ENCODE results near the gene TICAM2.
A peak's percentile ranks its signal among the peaks of the same experiment; 100 is the strongest.

The TICAM2 gene

DNA sequence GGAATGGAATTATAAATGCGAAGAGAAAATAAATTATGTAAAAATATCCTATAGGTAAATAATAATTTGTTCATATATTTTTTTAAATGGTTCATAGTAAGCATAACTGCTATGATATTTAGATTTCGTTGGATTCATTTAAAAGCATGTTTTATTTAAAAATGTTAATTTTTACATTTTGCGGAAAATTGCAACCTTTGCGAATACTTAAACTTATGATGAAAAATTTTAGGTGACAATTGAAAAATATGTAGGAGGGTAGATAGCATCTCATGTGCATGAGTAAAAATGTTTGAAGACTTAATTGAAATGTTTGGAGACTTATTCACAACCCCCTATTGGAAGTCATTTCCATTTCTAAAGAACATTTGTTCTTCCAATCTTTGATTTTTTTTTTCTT, 53.6 kb downstream of the TICAM2 start:
- intact Hi-C loops (cut with micrococcal nuclease): loop anchor here (10.0 kb wide), 1 partner anchor 94 kb away; no protein-coding TSS in a partner anchor
- peaks cover 1% of the 10 kb centered on the region for H3K27me3 Mint-ChIP-seq
- H3K9me3 Mint-ChIP-seq: no peaks in the 10 kb centered on the region
- peaks cover 12% of the 10 kb centered on the region for H3K4me1 Mint-ChIP-seq (ENCODE audit: low read depth)
- H3K27ac Mint-ChIP-seq: no peak overlapping the region
- H3K4me3 Mint-ChIP-seq: no peak overlapping the region
- peaks cover 18% of the 10 kb centered on the region for H3K36me3 Mint-ChIP-seq (ENCODE audit: low read depth)

GRCh38 chr5:115545351-115545882, 56.9 kb downstream of the TICAM2 start:
- H3K27ac Mint-ChIP-seq: peak overlapping the region; percentile 99
- H3K36me3 Mint-ChIP-seq (ENCODE audit: low read depth): peaks cover 44% of the 10 kb centered on the region
- H3K4me3 Mint-ChIP-seq: no peak overlapping the region
- peaks cover 1% of the 10 kb centered on the region for H3K27me3 Mint-ChIP-seq
- peaks cover 9% of the 10 kb centered on the region for H3K4me1 Mint-ChIP-seq (ENCODE audit: low read depth)
- no peaks in the 10 kb centered on the region for H3K9me3 Mint-ChIP-seq
- intact Hi-C loops (cut with micrococcal nuclease): loop anchor here (2.0 to 10.0 kb wide), 3 partner anchors 81 to 295 kb away; partner anchors contain the start of genes AP3S1, ATG12 and TMED7

DNA sequence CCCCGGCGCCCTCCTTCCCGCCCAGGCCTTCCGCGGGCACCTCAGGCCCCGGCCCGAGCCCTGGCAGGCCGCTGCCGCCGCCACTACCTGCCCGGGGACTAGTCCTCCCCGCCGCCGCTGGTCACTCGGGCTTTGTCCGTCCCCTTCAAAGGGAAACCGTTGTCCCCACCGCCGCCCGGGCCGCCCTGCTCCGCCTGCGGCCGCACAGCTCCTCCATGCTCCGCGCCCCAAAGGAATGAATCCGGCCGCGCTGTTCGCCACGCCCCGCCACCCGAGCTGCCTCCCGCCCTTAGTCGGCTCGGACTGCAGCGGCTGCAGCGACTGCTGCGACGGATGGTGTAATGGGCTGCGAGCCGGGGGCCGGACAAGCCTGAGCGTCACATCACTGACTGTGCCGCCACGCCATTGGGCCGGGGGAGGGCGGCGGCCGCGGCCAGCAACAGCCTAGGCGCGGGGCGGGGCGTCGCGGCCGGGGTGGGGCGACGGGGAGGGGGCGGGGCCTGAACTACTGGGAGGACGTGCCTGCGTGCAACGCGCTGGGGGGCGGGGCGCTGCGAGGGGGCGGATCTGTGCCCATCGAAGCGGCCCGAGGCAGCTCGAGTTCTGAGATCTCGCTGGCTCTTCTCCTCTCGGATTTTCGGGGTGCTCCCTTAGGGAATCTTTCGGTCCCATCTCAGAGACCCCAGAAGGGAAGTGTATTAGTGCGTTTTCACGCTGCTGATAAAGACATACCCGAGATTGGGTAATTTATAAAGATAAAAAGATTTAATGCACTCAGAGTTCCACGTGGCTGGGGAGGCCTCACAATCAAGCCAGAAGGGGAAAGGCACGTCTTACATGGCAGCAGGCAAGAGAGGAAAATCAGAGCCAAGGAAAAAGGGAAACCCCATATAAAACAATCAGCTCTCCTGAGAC, 57.6 kb downstream of the TICAM2 start, which contains the start of gene FEM1C:
TSS of gene FEM1C (minus strand) at position 340 of the 915 bp plus-strand sequence. CDS start 1,282 bp downstream, outside the sequence.
- H3K27me3 Mint-ChIP-seq: peaks cover 1% of the 10 kb centered on the region
- H3K4me3 Mint-ChIP-seq: peak within 1 kb of the TSS; percentile 95
- H3K9me3 Mint-ChIP-seq: no peaks in the 10 kb centered on the region
- intact Hi-C loops (cut with micrococcal nuclease): loop anchor here (1.0 to 10.0 kb wide), 5 partner anchors 57 to 296 kb away; partner anchors contain the start of genes AP3S1, ATG12 and TMED7
- H3K4me1 Mint-ChIP-seq (ENCODE audit: low read depth): peaks cover 16% of the 10 kb centered on the region
- H3K36me3 Mint-ChIP-seq (ENCODE audit: low read depth): peaks cover 51% of the 10 kb centered on the region
- H3K27ac Mint-ChIP-seq: peak within 1 kb of the TSS; percentile 99

GRCh38 chr5:115544043-115544435, 58.2 kb downstream of the TICAM2 start:
- H3K27ac Mint-ChIP-seq: peak overlapping the region; percentile 99
- H3K36me3 Mint-ChIP-seq (ENCODE audit: low read depth): peaks cover 57% of the 10 kb centered on the region
- peaks cover 23% of the 10 kb centered on the region for H3K4me1 Mint-ChIP-seq (ENCODE audit: low read depth)
- H3K27me3 Mint-ChIP-seq: peaks cover 1% of the 10 kb centered on the region
- peak overlapping the region; percentile 95 for H3K4me3 Mint-ChIP-seq
- H3K9me3 Mint-ChIP-seq: no peaks in the 10 kb centered on the region
- intact Hi-C loops (cut with micrococcal nuclease): loop anchor here (1.0 to 10.0 kb wide), 5 partner anchors 57 to 297 kb away; partner anchors contain the start of genes AP3S1, ATG12 and TMED7

DNA sequence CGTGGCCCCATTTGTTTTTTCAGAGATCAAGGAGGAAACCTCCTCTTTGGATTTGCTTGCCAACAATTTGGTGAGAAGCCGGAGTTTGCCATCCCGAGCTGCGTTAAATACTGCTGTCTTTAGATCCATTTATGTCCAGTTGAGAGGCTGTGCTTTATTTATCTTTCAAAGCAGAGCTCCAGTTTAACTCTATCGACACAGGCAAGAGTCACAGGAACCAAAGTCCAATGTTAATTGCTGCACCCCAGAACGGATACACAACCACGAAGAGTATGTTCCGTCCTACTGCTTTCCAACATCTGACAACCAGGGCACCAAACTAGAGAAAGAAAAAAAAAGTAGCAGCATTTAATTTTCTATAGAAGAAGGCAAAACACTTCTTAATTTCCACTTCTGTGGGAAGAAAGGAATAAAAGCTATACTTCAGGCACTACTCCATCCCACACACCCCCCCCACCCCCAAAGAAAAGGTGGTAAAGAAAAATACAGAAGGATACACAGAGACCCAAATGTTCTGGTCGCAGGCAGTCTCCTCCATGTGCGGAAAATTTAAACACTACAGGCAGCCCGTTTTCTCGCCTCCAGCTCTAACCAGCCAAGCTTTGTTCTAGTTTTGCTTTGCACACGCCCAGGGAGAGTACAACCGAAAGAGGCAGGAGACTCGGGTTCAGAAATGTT, 58.8 kb downstream of the TICAM2 start:
- Mint-ChIP-seq H3K36me3 (ENCODE audit: low read depth) (peaks cover 63% of the 10 kb centered on the region), H3K27me3 (peaks cover 1% of the 10 kb centered on the region), H3K4me3 (peak overlapping the region; percentile 95), H3K4me1 (ENCODE audit: low read depth) (peaks cover 28% of the 10 kb centered on the region), H3K9me3 (no peaks in the 10 kb centered on the region), H3K27ac (peak overlapping the region; percentile 99)
- intact Hi-C loops (cut with micrococcal nuclease): loop anchor here (1.0 to 10.0 kb wide), 5 partner anchors 58 to 297 kb away; partner anchors contain the start of genes AP3S1, ATG12 and TMED7

DNA sequence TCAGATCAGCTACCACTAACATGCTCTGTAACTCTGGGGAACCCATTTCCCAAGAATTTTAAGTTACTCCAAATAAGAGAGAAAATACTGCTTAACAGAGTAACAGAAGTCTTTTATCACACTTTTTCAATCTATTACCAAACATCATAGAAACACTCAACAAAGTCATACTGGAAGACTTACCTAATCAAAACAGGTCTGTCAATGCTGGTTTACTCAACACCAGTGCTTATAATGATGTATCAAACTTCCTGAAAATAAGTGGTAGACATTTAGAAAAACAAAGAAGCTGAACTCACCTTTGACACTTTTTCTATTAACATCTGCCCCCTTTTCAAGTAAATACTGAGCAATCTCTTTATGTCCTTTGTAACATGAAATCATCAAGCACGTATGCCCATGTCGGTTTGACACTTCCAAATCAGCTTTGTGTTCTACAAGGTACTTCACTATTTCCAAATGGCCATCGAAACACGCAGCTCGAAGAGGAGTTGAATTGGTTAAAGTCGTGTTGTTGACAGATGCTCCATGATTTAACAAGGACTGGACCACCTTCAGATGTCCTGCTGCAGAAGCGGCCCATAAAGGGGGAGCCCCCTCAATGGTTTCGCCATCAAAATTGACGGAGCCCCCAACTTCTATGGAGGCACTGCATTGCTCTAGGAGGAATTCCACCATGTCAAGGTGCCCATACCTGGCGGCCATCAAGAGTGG, 59.5 kb downstream of the TICAM2 start:
- Mint-ChIP-seq H3K4me3 (peak overlapping the region; percentile 95), H3K4me1 (ENCODE audit: low read depth) (peaks cover 35% of the 10 kb centered on the region), H3K27ac (peak overlapping the region; percentile 99), H3K36me3 (ENCODE audit: low read depth) (peaks cover 70% of the 10 kb centered on the region), H3K27me3 (no peaks in the 10 kb centered on the region), H3K9me3 (no peaks in the 10 kb centered on the region)
- intact Hi-C loops (cut with micrococcal nuclease): loop anchor here (5.0 to 10.0 kb wide), 2 partner anchors 66 to 88 kb away; no protein-coding TSS in a partner anchor

DNA sequence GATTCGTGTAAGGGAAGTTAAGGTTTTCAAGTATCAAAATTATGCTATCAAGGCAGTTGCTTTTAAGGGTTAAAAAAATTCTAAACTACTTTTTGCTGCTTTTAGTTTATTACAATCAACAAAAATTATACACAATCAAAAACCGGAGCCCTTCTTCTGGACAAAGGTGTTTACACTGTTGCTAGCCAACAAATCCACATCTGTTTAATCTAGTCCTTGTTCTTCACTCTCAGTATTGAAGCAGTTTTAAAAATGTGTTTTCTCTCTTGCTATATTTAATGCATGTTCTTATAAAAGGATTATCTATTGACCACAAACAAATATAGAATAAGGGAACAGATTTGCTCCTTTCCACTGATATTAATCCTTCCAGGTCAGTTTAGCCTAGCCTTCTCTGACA, 60.2 kb downstream of the TICAM2 start:
- H3K27ac Mint-ChIP-seq: peak overlapping the region; percentile 99
- H3K27me3 Mint-ChIP-seq: no peaks in the 10 kb centered on the region
- H3K9me3 Mint-ChIP-seq: no peaks in the 10 kb centered on the region
- H3K4me1 Mint-ChIP-seq (ENCODE audit: low read depth): peaks cover 39% of the 10 kb centered on the region
- H3K36me3 Mint-ChIP-seq (ENCODE audit: low read depth): peaks cover 77% of the 10 kb centered on the region
- intact Hi-C loops (cut with micrococcal nuclease): loop anchor here (5.0 to 10.0 kb wide), 2 partner anchors 65 to 87 kb away; no protein-coding TSS in a partner anchor
- H3K4me3 Mint-ChIP-seq: peak overlapping the region; percentile 95

GRCh38 chr5:115541611-115542010, 60.7 kb downstream of the TICAM2 start:
- Mint-ChIP-seq H3K4me1 (ENCODE audit: low read depth) (peaks cover 44% of the 10 kb centered on the region), H3K9me3 (peaks cover 5% of the 10 kb centered on the region), H3K27me3 (no peaks in the 10 kb centered on the region), H3K36me3 (ENCODE audit: low read depth) (peaks cover 82% of the 10 kb centered on the region), H3K27ac (no peak overlapping the region), H3K4me3 (peak overlapping the region; percentile 95)
- intact Hi-C loops (cut with micrococcal nuclease): loop anchor here (5.0 to 10.0 kb wide), 2 partner anchors 64 to 87 kb away; no protein-coding TSS in a partner anchor

DNA sequence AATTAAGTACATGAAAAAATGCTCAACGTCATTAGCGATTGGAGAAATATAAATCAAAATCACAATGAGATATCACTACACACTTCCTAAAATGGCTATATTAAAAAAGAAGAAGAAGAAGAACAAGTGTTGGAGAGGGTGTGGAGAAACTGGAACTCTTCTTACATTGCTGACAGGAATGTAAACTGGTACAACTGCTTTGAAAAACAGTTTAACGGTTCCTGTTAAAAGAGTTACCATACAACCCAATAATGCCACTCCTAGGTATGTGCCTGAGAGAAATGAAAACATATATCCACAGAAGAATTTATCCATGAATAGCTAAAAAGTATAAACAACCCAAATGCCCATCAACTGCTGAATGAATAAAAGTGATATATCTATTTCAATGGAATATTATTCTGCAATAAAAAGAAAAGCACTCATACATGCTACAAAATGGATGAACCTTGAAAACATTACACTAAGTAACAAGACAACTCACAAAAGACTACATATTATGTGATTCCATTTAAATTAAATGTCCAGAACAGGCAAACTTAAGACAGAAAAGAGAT, 66.7 kb downstream of the TICAM2 start:
- H3K4me3 Mint-ChIP-seq: no peak overlapping the region
- H3K4me1 Mint-ChIP-seq (ENCODE audit: low read depth): peaks cover 62% of the 10 kb centered on the region
- no peaks in the 10 kb centered on the region for H3K27me3 Mint-ChIP-seq
- H3K27ac Mint-ChIP-seq: no peak overlapping the region
- peaks cover 74% of the 10 kb centered on the region for H3K36me3 Mint-ChIP-seq (ENCODE audit: low read depth)
- H3K9me3 Mint-ChIP-seq: peaks cover 22% of the 10 kb centered on the region
- intact Hi-C loops (cut with micrococcal nuclease): loop anchor here (5.0 kb wide), 1 partner anchor 47 kb away; no protein-coding TSS in a partner anchor

GRCh38 chr5:115532517-115532916, 69.8 kb downstream of the TICAM2 start:
- Mint-ChIP-seq H3K36me3 (ENCODE audit: low read depth) (peaks cover 55% of the 10 kb centered on the region), H3K27ac (no peak overlapping the region), H3K4me3 (no peak overlapping the region)

DNA sequence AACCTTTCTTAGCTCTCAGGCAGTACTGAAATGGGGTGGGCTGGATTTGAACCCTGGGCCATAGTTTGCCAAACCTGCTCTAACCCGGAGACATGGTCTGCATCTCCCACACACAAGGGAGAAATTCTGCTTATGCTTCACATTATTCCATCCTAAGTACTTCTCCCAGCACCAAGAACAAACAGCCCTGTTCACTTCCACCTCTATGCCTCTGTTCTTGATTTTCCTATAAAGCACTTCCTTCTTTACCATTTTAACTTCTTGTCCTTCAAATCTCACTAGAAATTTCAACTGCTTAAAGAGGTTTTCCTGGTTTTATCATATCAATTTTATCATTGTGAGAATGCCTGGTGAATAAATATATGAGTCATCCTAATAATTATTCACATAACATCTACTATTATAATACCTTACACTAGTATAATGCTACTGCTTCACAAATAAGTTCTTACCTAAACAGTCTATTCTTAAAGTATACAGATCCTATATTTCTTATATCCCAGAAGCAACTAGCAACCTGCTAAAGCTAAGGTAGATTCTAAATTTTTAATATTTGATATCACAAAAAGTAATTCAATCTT, 70.4 kb downstream of the TICAM2 start:
- intact Hi-C loops (cut with micrococcal nuclease): no loop called here
- Mint-ChIP-seq H3K4me3 (no peak overlapping the region), H3K36me3 (ENCODE audit: low read depth) (peaks cover 51% of the 10 kb centered on the region), H3K4me1 (ENCODE audit: low read depth) (peaks cover 42% of the 10 kb centered on the region), H3K27ac (peak overlapping the region; percentile 20), H3K9me3 (peaks cover 20% of the 10 kb centered on the region), H3K27me3 (no peaks in the 10 kb centered on the region)

More at GRCh38 chr5:115532517-115532916, 69.8 kb downstream of the TICAM2 start:
- Mint-ChIP-seq H3K9me3 (peaks cover 22% of the 10 kb centered on the region), H3K4me1 (ENCODE audit: low read depth) (peaks cover 48% of the 10 kb centered on the region), H3K27me3 (no peaks in the 10 kb centered on the region)
- intact Hi-C loops (cut with micrococcal nuclease): no loop called here

DNA sequence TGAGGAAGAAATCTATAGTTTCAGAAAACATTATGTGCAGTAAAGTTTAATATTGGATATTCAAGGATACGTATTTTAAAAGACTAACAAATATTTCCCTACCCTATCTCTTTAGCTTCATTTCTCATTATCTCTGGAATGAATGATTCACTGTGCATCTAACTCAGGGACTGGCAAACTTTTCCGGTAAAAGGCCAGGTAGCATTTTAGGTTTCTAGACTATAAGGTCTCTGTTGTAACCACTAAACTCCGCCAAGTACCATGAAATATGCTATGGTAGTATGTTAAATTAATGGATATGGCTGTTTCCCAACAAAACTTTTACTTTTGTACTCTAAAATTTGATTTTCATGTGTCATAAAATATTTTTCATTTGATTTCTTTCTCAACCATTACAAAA, 70.9 kb downstream of the TICAM2 start:
- Mint-ChIP-seq H3K27me3 (no peaks in the 10 kb centered on the region), H3K9me3 (peaks cover 15% of the 10 kb centered on the region), H3K36me3 (ENCODE audit: low read depth) (peaks cover 51% of the 10 kb centered on the region), H3K4me1 (ENCODE audit: low read depth) (peaks cover 37% of the 10 kb centered on the region), H3K27ac (peak overlapping the region; percentile 20), H3K4me3 (no peak overlapping the region)
- intact Hi-C loops (cut with micrococcal nuclease): no loop called here
